Retina (tissue), 1 donor: ENCODE results near the gene ZNF446.
A peak's percentile ranks its signal among the peaks of the same experiment; 100 is the strongest.
"Not testable (repeated sequence)": the region's sequence is repeated elsewhere in the genome, so short reads cannot be mapped to it uniquely, and the experiment has no call there.

Experiments used
- DNase-seq: peaks from one replicate; pipeline ENCODE4 v3.0.0-alpha.2; 2016

Gene ZNF446

DNA sequence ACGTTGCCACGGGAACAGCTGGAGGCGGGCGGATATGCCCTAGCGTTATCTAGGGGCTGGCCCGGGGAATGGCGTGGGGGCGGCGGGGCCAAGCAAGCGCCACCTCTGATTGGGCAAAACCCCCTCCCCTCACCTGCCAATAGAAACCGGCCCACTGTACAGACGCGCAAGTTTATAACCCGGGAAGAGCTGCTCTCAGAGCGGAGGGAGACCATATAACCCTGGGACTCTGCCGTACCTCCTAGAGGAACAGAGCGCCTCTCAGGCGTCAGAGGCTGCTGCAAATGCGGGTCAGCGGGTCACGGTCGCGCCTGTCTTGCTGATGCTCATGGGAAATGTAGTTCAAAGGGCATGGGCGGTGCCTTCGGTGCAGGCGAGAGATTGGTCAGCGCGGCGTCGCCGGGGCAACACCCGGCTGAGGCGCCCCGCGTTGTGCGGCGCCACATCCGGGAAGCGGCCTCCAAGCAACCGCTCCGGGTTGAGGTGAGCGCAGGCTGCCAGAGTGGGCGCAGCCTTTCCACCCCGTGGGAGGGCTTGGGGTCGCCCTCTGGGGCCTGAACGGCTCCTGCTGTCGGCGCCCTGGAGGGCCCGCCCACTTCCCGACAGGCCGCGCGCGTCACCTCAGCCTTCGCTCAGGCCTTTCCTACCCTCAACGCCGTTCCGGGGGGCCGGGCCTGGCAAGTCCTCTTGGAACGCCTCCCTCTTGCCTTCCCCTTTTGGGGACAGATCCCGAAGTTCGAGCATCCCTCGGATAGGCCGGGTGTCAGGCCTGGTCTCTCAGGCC, at the start of gene ZNF446:
Gene ZNF446, plus strand, starts transcription at position 639 of the 784 bp plus-strand sequence. CDS start 867 bp downstream, outside the sequence.
- DNase-seq = peak; percentile 99

DNA sequence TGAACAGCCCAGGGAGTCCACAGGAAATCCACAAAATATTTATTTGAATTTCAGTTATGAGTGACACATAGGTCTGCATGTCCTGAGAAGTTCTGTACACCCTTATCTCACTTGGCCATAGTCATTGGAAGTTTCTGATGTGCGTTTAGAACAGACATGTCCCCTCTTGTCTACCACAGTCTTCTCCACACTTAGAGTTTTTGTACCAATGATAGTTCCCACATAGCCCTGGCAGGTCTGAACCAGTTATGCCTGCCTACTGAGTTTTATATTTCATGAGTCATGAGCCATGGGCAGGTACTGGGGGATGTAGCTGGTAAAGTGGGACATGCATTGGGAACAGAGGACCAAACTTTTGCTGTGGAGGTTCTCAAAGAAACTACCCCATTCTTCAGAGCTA, 47.5 kb upstream of the ZNF446 start:
- no peak for DNase-seq

DNA sequence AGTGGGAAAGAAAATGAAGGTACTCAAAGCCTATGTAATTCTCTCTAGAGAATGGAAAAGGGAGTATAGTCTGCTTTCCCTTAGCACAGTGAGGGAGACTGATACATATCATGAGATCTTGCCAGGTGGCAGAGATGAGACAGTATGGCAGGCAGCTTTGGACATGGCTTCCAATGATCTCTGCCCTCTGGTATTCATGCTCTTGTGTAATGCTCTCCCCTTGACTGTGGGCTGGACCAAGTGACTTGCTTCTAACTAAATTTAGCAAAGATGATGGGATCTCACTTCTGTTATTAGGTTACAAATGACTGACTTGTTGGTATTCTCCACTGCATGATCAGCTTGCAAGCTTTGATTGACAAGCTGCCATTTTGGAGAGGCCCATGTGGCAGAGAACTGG, 46.4 kb upstream of the ZNF446 start:
- DNase-seq = no peak

GRCh38 chr19:58434217-58434616, 41.9 kb upstream of the ZNF446 start:
- DNase-seq = no peak

GRCh38 chr19:58439576-58440554, 36.3 kb upstream of the ZNF446 start, which contains the start of gene ZNF132:
Gene ZNF132 (minus strand): TSS chr19:58440153. CDS start chr19:58439821, 332 bp downstream.
- peak; percentile 94 for DNase-seq

DNA sequence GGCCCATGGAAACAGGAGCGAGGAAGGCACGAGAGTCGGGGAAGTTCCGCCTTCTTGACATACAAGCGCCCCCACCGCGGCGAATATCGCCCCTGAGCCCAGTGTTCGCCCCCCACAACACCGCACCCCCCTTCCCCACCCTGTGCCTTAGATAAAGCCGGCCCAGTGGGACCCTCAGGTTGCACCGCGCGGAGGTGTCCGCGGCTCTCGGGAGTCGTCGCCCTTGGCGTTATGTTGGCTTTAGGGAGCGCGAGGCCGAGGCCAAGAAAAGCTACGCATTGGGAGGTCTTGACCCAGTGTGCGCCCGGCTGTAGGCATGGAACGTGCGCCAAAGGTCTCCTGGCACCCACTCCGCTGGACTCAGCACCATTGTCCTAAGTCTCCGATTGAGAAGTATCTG, 35.6 kb upstream of the ZNF446 start:
- peak; percentile 9 for DNase-seq

DNA sequence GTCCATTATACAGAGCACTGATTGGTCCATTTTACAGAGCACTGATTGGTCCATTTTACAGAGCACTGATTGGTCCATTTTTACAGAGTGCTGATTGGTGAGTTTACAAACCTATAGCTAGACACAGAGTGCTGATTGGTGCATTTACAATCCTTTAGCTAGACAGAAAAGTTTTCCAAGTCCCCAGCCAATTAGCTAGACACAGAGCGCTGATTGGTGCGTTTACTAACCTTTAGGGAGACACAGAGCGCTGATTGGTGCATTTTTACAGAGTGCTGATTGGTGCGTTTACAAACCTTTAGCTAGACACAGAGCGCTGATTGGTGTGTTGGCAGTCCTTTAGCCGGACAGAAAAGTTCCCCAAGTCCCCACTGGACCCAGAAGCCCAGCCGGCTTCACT, 33.2 kb upstream of the ZNF446 start:
- DNase-seq = not testable (repeated sequence)

DNA sequence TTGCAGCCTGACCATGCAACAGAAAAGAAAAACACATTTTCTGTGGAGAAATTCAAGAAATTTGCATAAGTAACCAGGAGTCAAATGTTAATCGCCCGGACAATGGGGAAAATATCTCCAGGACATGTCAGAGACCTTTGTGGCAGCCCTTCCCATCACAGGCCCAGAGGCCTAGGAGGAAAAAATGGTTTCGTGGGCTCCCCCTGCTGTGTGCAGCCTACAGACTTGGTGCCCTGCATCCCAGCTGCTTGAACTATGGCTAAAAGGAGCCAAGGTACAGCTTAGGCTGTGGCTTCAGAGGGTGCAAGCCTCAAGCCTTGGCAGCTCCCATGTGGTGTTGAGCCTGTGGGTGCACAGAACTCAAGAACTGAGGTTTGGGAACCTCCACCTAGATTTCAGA, 27.3 kb upstream of the ZNF446 start:
- not testable (repeated sequence) for DNase-seq

DNA sequence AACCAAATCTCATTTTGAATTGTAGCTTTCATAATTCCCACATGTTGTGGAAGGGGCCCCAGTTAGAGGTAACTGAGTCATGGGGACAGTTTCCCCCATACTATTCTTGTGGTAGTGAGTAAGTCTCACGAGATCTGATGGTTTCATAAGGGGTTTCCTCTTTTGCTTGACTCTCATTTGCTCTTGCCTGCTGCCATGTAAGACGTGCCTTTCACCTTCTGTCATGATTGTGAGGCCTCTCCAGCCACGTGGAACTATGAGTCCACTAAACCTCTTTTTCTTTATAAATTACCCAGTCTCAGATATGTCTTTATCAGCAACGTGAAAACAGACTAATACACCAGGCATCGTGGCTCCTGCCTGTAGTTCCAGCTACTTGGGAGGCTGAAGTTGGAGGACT, 26.2 kb upstream of the ZNF446 start:
- DNase-seq = not testable (repeated sequence)

- no peak for DNase-seq
Observed at GRCh38 chr19:58450856-58451357, 25.2 kb upstream of the ZNF446 start.

GRCh38 chr19:58451358-58452101, 24.6 kb upstream of the ZNF446 start, which contains the start of gene ZNF324B:
Gene ZNF324B (plus strand): TSS chr19:58451622. CDS start chr19:58453702, 2,080 bp downstream.
- peak; percentile 97 for DNase-seq

DNA sequence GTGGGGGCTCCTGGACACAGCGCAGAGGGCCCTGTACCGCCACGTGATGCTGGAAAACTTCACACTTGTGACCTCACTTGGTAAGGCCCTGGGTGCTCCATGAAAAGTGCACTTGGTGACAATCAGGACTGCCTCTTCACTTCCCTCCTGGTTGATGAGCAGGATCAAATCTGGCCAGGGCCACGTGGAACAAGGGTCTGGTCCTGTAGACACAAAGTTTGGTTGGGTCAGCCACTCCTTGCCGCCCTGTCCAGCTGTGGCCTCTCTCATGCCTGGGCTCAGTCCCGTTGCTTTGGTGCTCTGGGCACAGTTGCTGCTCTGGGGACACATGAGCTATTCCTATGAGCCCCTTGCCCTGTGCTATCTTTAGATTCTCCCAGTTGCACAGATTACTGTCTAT, 22.4 kb upstream of the ZNF446 start:
- no peak for DNase-seq

DNA sequence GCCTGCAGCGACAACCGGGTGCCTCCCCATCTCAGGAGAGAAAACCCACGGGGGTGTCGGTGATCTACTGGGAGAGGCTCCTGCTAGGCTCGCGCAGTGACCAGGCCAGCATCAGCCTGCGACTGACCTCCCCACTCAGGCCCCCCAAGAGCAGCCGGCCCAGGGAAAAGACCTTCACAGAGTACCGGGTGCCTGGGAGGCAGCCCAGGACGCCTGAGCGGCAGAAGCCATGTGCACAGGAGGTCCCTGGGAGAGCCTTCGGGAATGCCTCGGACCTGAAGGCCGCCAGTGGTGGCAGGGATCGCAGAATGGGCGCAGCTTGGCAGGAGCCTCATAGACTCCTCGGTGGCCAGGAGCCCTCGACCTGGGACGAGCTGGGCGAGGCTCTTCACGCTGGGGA, 20.8 kb upstream of the ZNF446 start:
- no peak for DNase-seq

DNA sequence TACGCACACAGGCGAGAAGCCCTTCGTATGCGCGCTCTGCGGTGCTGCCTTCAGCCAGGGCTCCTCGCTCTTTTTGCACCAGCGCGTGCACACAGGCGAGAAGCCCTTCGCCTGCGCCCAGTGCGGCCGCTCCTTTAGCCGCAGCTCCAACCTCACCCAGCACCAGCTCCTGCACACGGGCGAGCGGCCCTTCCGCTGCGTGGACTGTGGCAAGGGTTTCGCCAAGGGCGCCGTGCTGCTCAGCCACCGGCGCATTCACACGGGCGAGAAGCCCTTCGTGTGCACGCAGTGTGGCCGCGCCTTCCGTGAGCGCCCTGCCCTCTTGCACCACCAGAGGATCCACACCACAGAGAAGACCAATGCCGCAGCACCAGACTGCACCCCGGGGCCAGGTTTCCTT, 20.0 kb upstream of the ZNF446 start:
- DNase-seq = no peak

DNA sequence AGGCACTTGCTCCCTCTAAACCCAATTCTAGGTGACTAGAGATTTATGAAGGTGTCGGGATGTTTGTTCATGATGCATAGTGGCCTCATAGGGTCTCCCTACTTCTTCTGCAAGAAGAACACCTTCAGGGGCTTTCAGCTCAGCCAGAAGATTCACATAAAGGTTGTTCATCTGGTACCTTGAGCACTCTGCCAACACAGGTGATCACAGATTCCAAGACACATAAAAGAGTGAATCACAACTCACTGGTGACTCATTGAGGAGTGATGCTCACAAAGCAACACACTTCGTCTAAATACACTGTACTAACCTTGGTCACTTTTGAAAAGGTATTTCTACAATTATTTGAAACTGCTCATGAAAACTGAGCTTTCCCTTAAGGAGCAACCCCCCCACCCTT, 16.1 kb upstream of the ZNF446 start:
- no peak for DNase-seq

DNA sequence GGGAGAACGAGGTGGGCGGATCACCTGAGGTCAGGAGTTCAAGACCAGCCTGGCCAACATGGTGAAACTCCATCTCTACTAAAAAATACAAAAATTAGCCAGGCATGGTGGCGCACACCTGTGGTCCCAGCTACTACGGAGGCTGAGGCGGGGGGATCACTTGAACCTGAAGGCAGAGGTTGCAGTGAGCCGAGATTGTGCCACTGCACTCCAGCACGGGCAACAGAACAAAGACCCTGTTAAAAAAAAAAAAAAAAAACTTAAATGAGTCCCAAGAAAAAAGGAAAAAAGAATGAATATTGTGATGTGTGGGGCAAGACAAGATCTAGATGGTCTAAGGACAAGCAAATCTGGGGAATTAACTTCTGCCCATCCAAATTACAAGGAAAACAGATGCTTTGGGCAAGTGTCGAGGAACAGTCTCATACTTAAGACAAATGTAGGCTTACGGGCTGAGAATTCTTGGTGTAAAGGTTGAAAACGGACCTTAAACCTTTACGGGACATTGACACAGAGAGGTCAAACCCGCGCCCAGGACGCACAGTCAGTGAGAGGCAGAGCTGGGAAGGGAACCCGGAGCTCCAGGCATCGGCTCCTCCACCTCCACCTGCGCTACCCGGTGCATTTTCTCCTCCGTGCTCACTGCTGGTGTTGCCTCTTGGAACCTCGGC, 9.9 kb upstream of the ZNF446 start:
- DNase-seq = no peak

DNA sequence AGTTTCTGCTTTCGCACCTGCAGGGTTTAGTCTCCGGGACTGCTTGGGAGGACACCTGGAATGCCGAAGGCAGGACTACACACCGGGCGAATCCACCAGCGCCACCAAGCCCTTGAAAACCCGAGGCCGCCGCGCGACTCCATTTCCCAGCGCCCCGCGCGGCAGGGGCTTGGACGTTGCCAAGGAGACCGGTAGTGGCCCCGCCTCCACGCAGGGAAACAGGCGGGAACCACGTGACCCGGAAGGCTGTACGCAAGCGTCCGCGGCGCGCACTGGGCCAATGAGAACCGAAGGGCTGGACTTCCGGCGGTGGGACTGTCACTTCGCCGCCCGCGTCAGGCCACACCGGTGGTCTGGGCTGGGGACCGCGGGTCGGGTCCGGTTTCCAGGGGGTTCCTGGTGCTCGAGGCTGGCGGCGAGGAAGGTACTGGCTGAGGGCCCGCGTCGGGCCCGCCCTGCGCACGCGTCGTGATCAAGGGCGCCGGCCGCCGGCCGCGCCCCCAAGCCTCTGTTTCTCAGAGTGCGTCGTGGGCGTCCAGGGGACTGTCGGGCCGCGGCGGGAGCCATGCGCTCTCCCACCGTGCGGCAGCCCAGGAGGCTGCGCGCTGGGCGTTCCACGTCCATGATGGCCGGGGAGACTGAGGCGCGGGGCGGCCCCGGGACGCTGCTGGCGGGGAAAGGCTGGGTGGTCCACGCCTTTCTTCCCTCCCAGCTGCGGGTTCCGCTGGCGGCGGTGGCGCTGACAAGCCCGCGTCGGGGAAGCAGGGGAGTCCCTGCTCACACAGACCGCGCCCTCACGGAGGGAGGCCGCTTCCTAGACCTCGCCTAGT, 9.2 kb upstream of the ZNF446 start, which contains the start of gene ZNF324:
Gene ZNF324, plus strand, starts transcription at position 321 of the 830 bp plus-strand sequence. CDS start 2,106 bp downstream, outside the sequence.
- peak; percentile 97 for DNase-seq

DNA sequence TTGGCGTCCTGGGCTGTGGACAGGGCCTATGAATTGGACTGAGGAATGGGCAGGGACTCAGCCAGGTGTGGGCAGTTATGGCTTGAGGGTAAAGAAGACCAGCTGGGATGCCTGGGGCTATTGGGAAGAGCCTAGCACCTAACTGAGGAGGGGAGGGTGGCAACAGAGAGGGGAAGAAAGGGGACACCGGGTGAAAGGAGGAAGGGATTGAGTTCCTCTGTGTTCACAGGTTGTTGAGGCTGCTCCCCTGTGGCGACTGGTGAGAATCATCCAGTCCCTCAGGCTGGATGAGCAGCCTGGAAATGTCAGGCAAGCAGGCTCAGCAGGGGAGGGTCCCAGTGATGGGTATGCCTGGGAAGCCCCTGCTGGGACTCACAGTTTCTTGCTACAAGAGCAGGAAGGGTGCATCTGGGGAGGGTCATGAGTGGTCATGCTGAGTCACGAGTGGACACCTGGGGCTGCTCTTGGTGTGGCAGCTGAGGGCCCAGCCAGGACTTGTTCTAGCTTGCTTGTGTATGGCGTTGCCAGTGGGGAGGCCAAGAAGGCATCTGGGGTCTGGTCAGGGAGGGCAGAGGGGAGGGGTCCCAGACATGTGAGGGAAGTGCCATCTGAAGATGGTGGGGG, 7.8 kb upstream of the ZNF446 start:
- no peak for DNase-seq

GRCh38 chr19:58469241-58470013, 6.7 kb upstream of the ZNF446 start:
- no peak for DNase-seq
